WTC11 (cell line): ENCODE measurements around the gene NPAS3.

Experiments used
- CREB1 ChIP-seq: sonication (generic); formaldehyde crosslinking; IDR thresholded peaks from 2 replicates; pipeline ENCODE4 v1.8.0; 2023; ENCODE audit warnings: mild to moderate bottlenecking, missing genetic modification reagents
- JUN ChIP-seq: sonication (generic); formaldehyde crosslinking; IDR thresholded peaks from 2 replicates; pipeline ENCODE4 v1.8.0; 2023; ENCODE audit warnings: mild to moderate bottlenecking, missing genetic modification reagents
- NFYB ChIP-seq: sonication (generic); formaldehyde crosslinking; conservative IDR thresholded peaks from 2 replicates; pipeline ENCODE4 v1.8.0; 2022; ENCODE audit warnings: low read depth, missing genetic modification reagents
- ZNF396 ChIP-seq: fragments of 250-450 bp; sonication (Bioruptor Pico); IDR thresholded peaks from 2 replicates; pipeline ENCODE4 v1.8.0; 2021; ENCODE audit warnings: mild to moderate bottlenecking, moderate library complexity, borderline replicate concordance
- TF ChIP-seq, protein P1 (sequence below): sonication (generic); formaldehyde crosslinking; IDR thresholded peaks from 2 replicates; pipeline ENCODE4 v1.8.1; 2022; ENCODE audit warnings: low read depth, missing genetic modification reagents, borderline replicate concordance
- TF ChIP-seq, protein P2 (sequence below): fragments of 200-600 bp; IDR thresholded peaks from 2 replicates; pipeline ENCODE4 v1.8.0; 2022; ENCODE audit warnings: antibody characterized with exemption
- TF ChIP-seq, protein P3 (sequence below): sonication (generic); formaldehyde crosslinking; IDR thresholded peaks from 2 replicates; pipeline ENCODE4 v1.8.1; 2022; ENCODE audit warnings: mild to moderate bottlenecking, missing genetic modification reagents, moderate library complexity, borderline replicate concordance
- TF ChIP-seq, protein P4 (sequence below): sonication (generic); formaldehyde crosslinking; IDR thresholded peaks from 2 replicates; pipeline ENCODE4 v1.8.1; 2023; ENCODE audit warnings: mild to moderate bottlenecking, missing genetic modification reagents

DNA sequence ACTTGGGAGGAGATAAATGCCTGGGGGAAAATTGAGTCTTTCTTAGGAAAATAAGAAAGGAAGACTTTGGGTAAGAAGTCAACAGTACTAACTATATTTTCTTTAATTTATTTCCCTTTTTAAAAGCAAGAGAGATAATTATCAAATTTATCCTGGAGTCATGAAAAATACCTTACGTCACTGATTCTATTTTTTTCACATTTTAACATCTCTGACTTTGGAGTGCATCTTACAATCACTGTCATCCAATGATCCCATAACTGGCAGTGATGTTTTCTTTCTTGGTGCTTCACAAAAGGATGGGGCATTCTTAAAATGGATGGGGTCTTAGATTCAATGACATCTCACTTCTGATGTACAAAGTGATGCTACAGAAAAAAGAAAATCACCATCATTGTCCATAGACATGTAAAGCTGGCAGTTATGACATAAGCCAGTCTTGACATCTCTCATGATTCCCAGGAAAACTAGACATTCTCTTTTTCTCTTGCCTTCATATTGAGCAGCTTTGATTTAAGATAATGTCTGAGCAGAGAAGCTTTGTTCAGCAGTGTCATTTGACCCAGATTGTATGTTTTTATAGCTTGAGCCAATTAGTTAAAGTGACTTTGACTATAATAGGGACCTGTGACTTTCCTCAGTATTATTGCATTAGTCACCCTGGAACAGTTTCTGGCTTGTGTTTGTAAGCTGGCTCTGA, 776.0 kb downstream of the NPAS3 start:
- TF ChIP-seq, protein P1, sequence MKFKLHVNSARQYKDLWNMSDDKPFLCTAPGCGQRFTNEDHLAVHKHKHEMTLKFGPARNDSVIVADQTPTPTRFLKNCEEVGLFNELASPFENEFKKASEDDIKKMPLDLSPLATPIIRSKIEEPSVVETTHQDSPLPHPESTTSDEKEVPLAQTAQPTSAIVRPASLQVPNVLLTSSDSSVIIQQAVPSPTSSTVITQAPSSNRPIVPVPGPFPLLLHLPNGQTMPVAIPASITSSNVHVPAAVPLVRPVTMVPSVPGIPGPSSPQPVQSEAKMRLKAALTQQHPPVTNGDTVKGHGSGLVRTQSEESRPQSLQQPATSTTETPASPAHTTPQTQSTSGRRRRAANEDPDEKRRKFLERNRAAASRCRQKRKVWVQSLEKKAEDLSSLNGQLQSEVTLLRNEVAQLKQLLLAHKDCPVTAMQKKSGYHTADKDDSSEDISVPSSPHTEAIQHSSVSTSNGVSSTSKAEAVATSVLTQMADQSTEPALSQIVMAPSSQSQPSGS (CRISPR knock-in tag), result no peak
- TF ChIP-seq, protein P2, sequence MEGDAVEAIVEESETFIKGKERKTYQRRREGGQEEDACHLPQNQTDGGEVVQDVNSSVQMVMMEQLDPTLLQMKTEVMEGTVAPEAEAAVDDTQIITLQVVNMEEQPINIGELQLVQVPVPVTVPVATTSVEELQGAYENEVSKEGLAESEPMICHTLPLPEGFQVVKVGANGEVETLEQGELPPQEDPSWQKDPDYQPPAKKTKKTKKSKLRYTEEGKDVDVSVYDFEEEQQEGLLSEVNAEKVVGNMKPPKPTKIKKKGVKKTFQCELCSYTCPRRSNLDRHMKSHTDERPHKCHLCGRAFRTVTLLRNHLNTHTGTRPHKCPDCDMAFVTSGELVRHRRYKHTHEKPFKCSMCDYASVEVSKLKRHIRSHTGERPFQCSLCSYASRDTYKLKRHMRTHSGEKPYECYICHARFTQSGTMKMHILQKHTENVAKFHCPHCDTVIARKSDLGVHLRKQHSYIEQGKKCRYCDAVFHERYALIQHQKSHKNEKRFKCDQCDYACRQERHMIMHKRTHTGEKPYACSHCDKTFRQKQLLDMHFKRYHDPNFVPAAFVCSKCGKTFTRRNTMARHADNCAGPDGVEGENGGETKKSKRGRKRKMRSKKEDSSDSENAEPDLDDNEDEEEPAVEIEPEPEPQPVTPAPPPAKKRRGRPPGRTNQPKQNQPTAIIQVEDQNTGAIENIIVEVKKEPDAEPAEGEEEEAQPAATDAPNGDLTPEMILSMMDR, result no peak
- TF ChIP-seq JUN (CRISPR knock-in tag) (no peak), ZNF396 (CRISPR knock-in tag) (no peak), CREB1 (CRISPR knock-in tag) (no peak), NFYB (CRISPR knock-in tag) (no peak)
- TF ChIP-seq, protein P3, sequence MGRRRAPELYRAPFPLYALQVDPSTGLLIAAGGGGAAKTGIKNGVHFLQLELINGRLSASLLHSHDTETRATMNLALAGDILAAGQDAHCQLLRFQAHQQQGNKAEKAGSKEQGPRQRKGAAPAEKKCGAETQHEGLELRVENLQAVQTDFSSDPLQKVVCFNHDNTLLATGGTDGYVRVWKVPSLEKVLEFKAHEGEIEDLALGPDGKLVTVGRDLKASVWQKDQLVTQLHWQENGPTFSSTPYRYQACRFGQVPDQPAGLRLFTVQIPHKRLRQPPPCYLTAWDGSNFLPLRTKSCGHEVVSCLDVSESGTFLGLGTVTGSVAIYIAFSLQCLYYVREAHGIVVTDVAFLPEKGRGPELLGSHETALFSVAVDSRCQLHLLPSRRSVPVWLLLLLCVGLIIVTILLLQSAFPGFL (CRISPR knock-in tag), result no peak
- TF ChIP-seq, protein P4, sequence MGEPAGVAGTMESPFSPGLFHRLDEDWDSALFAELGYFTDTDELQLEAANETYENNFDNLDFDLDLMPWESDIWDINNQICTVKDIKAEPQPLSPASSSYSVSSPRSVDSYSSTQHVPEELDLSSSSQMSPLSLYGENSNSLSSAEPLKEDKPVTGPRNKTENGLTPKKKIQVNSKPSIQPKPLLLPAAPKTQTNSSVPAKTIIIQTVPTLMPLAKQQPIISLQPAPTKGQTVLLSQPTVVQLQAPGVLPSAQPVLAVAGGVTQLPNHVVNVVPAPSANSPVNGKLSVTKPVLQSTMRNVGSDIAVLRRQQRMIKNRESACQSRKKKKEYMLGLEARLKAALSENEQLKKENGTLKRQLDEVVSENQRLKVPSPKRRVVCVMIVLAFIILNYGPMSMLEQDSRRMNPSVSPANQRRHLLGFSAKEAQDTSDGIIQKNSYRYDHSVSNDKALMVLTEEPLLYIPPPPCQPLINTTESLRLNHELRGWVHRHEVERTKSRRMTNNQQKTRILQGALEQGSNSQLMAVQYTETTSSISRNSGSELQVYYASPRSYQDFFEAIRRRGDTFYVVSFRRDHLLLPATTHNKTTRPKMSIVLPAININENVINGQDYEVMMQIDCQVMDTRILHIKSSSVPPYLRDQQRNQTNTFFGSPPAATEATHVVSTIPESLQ (CRISPR knock-in tag), result no peak
